Keratinocyte (primary cell): ENCODE measurements around the gene WDR77. TPM values are rescaled to one million over a fixed set of nuclear protein-coding genes. Genes with fewer than 3 reads are reported as not detected.

Source experiments
- DNase-seq: peaks from one replicate; pipeline ENCODE4 v3.0.0-alpha.2; 2011; ENCODE audit warnings: low read depth, missing footprints, low spot score
- FAIRE-seq: peaks from 2 replicates; lab custom pipeline; 2011; peaks lifted over from hg19 to GRCh38; lab: Jason Lieb, UNC
- H2AFZ ChIP-seq: 2 replicates; pipeline ENCODE4 v1.6.0; 2012; ENCODE audit warnings: low read length, control low read depth, inconsistent platforms; ENCODE audit not compliant: control insufficient read depth
- H3K27ac ChIP-seq: 2 replicates; pipeline ENCODE4 v1.5.1; 2011; ENCODE audit warnings: low read length; ENCODE audit not compliant: control insufficient read depth, insufficient read depth
- H3K27me3 ChIP-seq: 3 replicates; pipeline ENCODE4 v1.6.0; 2011; ENCODE audit warnings: low read length; ENCODE audit not compliant: control insufficient read depth, insufficient read depth; ENCODE audit errors: extremely low read depth
- H3K36me3 ChIP-seq, 2 experiments: 2 replicates in 1 of 2; 3 replicates in 1 of 2; pipeline ENCODE4 v1.5.1; 2011; ENCODE audit warnings: low read length in 2 of 2, mild to moderate bottlenecking in 1 of 2; ENCODE audit not compliant: control insufficient read depth in 2 of 2, insufficient read depth in 2 of 2; ENCODE audit errors: extremely low read depth in 1 of 2
- H3K4me1 ChIP-seq: 3 replicates; pipeline ENCODE4 v1.5.1; 2011; ENCODE audit warnings: low read length; ENCODE audit not compliant: control insufficient read depth, insufficient read depth; ENCODE audit errors: extremely low read depth
- H3K4me2 ChIP-seq: 3 replicates; pipeline ENCODE4 v1.6.0; 2011; ENCODE audit warnings: low read depth, low read length; ENCODE audit not compliant: control insufficient read depth, insufficient read depth; ENCODE audit errors: extremely low read depth
- H3K4me3 ChIP-seq, 3 experiments: fragments of 200-600 bp in 1 of 3; sonication (generic) in 1 of 3; 2 replicates in 2 of 3; 3 replicates in 1 of 3; pipeline ENCODE4 v1.5.1; 2011 to 2016; ENCODE audit warnings: low read length in 3 of 3, mild to moderate bottlenecking in 3 of 3, control low read depth in 2 of 3, inconsistent platforms in 1 of 3, low read depth in 1 of 3, mixed read lengths in 1 of 3, mixed run types in 1 of 3, moderate library complexity in 1 of 3; ENCODE audit not compliant: control insufficient read depth in 2 of 3, insufficient read depth in 2 of 3; ENCODE audit errors: extremely low read depth in 1 of 3
- H3K79me2 ChIP-seq: 2 replicates; pipeline ENCODE4 v1.6.0; 2012; ENCODE audit warnings: low read length; ENCODE audit not compliant: control insufficient read depth, insufficient read depth
- H3K9ac ChIP-seq: 3 replicates; pipeline ENCODE4 v1.6.0; 2011; ENCODE audit warnings: low read length; ENCODE audit not compliant: control insufficient read depth, insufficient read depth; ENCODE audit errors: extremely low read depth
- H3K9me1 ChIP-seq: 3 replicates; pipeline ENCODE4 v1.6.0; 2011; ENCODE audit warnings: low read length; ENCODE audit not compliant: control insufficient read depth, insufficient read depth; ENCODE audit errors: extremely low read depth
- H3K9me3 ChIP-seq: 2 replicates; pipeline ENCODE4 v1.5.1; 2012; ENCODE audit warnings: low read depth, low read length; ENCODE audit not compliant: control insufficient read depth
- H4K20me1 ChIP-seq: 3 replicates; pipeline ENCODE4 v1.6.0; 2011; ENCODE audit warnings: low read length; ENCODE audit not compliant: control insufficient read depth, insufficient read depth; ENCODE audit errors: extremely low read depth
- EZH2 ChIP-seq: IDR thresholded peaks from one replicate; pipeline ENCODE4 v1.6.1; 2012; ENCODE audit warnings: inconsistent platforms, mild to moderate bottlenecking, low read length, moderate library complexity
- dilution Hi-C: fragments of 300-500 bp; cut with MboI; formaldehyde crosslinking; loops from one replicate; pipeline ENCODE4 v1.7.0; 2020; ENCODE audit warnings: low sequenced_read_pairs; ENCODE audit not compliant: extremely low pct_ligation_motif_present
- polyA plus RNA-seq, 5 experiments: library from polyadenylated mRNA; depleted of rRNA in 3 of 5; stranded (reverse) in 3 of 5; stranded (forward) in 1 of 5; unstranded in 1 of 5; fragments of >200 nt; gene quantifications; 1 replicate in 1 of 5; 2 replicates in 3 of 5; 3 replicates in 1 of 5; pipeline versions ENCODE4 v1.2.1 to v1.2.3, GENCODE V29; 2011 to 2012; ENCODE audit warnings: missing spikeins in 2 of 5, low read depth in 1 of 5, low replicate concordance in 1 of 5
- TF ChIP-seq, protein P1 (sequence below), 3 experiments: IDR thresholded peaks in 1 of 3; conservative IDR thresholded peaks in 1 of 3; optimal IDR thresholded peaks in 1 of 3; 2 replicates in 2 of 3; 3 replicates in 1 of 3; pipeline versions ENCODE3 to v1.5.1; 2011; ENCODE audit warnings: low read length in 3 of 3, mild to moderate bottlenecking in 3 of 3, moderate library complexity in 2 of 3, control low read depth in 1 of 3, inconsistent platforms in 1 of 3; ENCODE audit not compliant: insufficient read depth in 2 of 3; ENCODE audit errors: extremely low read depth in 1 of 3

WDR77 gene
- polyA plus RNA-seq, 1 donor (not counting 4 experiments of a cell fraction or from before 2014, with no cell fraction given) = 110 TPM

DNA sequence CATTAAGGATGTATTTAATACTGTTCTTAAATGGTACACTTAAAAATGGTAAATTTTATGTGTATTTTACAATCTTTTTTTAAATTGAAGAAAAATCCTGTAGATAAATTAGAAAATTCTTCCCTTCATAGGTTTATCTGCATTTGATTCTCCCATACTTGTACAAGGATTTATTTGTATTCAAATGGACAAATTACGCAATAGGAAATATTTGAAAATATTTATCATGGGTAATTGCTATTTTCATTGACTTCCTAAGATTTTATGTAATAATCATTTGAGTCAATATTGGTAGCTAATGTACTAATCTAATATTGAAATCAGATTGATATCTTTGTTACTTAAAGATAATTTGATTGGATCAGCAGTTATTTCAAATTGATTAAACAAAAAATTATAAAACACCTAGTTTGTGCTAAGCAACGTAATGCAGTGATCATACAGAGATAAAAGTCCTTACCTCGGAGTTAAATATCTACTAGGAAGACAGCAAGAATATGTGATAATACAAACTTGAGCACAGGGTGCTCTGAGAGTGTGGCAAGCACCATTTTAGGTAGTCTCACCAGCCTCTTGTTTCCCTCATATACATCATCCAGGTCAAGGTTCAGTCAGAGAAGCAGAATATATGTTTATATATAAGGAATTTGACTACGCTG lies 13.4 kb upstream of the WDR77 start:
- FAIRE-seq = no peak
- no peak overlapping the region for H3K4me3 ChIP-seq
- no peaks in the 10 kb centered on the region for H3K27me3 ChIP-seq
- no peak overlapping the region for H3K9ac ChIP-seq
- no peak overlapping the region for H3K27ac ChIP-seq
- H3K4me2 ChIP-seq = no peak overlapping the region
- no peaks in the 10 kb centered on the region for H3K9me1 ChIP-seq
- no peaks in the 10 kb centered on the region for H3K9me3 ChIP-seq
- no peak overlapping the region for H2AFZ ChIP-seq
- no peaks in the 10 kb centered on the region for H3K79me2 ChIP-seq
- H3K4me1 ChIP-seq = peaks cover 3% of the 10 kb centered on the region
- H3K36me3 ChIP-seq = peaks cover 6 to 19% of the 10 kb centered on the region in 2 experiments
- H4K20me1 ChIP-seq = no peaks in the 10 kb centered on the region
- TF ChIP-seq, protein P1, sequence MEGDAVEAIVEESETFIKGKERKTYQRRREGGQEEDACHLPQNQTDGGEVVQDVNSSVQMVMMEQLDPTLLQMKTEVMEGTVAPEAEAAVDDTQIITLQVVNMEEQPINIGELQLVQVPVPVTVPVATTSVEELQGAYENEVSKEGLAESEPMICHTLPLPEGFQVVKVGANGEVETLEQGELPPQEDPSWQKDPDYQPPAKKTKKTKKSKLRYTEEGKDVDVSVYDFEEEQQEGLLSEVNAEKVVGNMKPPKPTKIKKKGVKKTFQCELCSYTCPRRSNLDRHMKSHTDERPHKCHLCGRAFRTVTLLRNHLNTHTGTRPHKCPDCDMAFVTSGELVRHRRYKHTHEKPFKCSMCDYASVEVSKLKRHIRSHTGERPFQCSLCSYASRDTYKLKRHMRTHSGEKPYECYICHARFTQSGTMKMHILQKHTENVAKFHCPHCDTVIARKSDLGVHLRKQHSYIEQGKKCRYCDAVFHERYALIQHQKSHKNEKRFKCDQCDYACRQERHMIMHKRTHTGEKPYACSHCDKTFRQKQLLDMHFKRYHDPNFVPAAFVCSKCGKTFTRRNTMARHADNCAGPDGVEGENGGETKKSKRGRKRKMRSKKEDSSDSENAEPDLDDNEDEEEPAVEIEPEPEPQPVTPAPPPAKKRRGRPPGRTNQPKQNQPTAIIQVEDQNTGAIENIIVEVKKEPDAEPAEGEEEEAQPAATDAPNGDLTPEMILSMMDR (optimal IDR thresholded peaks at IDR 0.05 in 1 of 3, IDR thresholded peaks at IDR 0.05 in 1 of 3, conservative IDR thresholded peaks at IDR 0.05 in 1 of 3; ENCODE audit: extremely low read depth in 1 of 3, insufficient read depth in 2 of 3, low read length in 3 of 3) = no peak
- no peak for TF ChIP-seq EZH2
- dilution Hi-C loops = no loop called here
- DNase-seq = no peak

DNA sequence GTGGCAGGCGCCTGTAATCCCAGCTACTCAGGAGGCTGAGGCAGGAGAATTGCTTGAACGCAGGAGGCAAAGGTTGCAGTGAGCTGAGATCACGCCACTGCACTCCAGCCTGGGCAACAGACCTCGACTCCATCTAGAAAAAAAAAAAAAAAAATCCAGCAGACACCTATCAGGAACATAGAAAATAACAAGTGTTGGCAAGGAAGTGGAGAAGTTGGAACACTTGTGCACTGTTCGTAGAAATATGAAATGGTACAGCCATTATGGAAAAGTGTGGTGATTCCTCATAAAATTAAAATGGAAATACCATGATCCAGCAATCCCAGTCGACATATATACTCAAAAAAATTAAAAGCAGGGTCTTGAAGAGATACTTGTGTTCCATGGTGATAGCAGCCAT lies 12.7 kb upstream of the WDR77 start:
- no peaks in the 10 kb centered on the region for H3K27me3 ChIP-seq
- no peaks in the 10 kb centered on the region for H3K79me2 ChIP-seq
- no peaks in the 10 kb centered on the region for H3K9me1 ChIP-seq
- H3K4me2 ChIP-seq = no peak overlapping the region
- peaks cover 3% of the 10 kb centered on the region for H3K4me1 ChIP-seq
- no peak overlapping the region for H2AFZ ChIP-seq
- no peak overlapping the region for H3K9ac ChIP-seq
- no peak overlapping the region for H3K27ac ChIP-seq
- FAIRE-seq = no peak
- no peak overlapping the region for H3K4me3 ChIP-seq
- H3K36me3 ChIP-seq = peaks cover 8 to 25% of the 10 kb centered on the region in 2 experiments
- DNase-seq = no peak
- H3K9me3 ChIP-seq = no peaks in the 10 kb centered on the region
- TF ChIP-seq EZH2 = no peak
- TF ChIP-seq, protein P1 (optimal IDR thresholded peaks at IDR 0.05 in 1 of 3, IDR thresholded peaks at IDR 0.05 in 1 of 3, conservative IDR thresholded peaks at IDR 0.05 in 1 of 3; ENCODE audit: extremely low read depth in 1 of 3, insufficient read depth in 2 of 3, low read length in 3 of 3) = no peak
- dilution Hi-C loops = no loop called here
- H4K20me1 ChIP-seq = no peaks in the 10 kb centered on the region
